H1 (cell line): ENCODE data around the gene PDE4B. TPM values are rescaled to one million over a fixed set of nuclear protein-coding genes. Genes with fewer than 3 reads are reported as not detected.

Source experiments
- BRCA1 ChIP-seq: IDR thresholded peaks from 2 replicates; pipeline ENCODE4 v1.6.1; 2012; ENCODE audit warnings: low read depth, low read length, improper control_type of control experiment
- CTBP2 ChIP-seq: IDR thresholded peaks from 2 replicates; pipeline ENCODE4 v1.7.0; 2011; ENCODE audit warnings: borderline replicate concordance, mild to moderate bottlenecking, moderate library complexity, mixed read lengths, low read length; ENCODE audit not compliant: insufficient read depth, insufficient read length
- KDM4A ChIP-seq: IDR thresholded peaks from one replicate; pipeline ENCODE4 v1.7.1; 2012; ENCODE audit warnings: low read depth, mild to moderate bottlenecking, moderate library complexity, low read length, inconsistent platforms; ENCODE audit not compliant: severe bottlenecking
- POLR2A ChIP-seq, 2 experiments: IDR thresholded peaks; 1 replicate in 1 of 2; 2 replicates in 1 of 2; pipeline ENCODE4 v1.6.1; 2011; ENCODE audit warnings: low read depth in 2 of 2, low read length in 2 of 2, mild to moderate bottlenecking in 2 of 2; ENCODE audit errors: control extremely low read depth in 1 of 2
- USF2 ChIP-seq: IDR thresholded peaks from 2 replicates; pipeline ENCODE4 v1.6.1; 2011; ENCODE audit warnings: low read length, improper control_type of control experiment
- polyA plus RNA-seq, 7 experiments: library from polyadenylated mRNA; depleted of rRNA in 3 of 7; stranded (reverse) in 5 of 7; unstranded in 2 of 7; fragments of >200 nt in 5 of 7; fragments of 200-250 nt in 2 of 7; gene quantifications; 1 replicate in 5 of 7; 2 replicates in 1 of 7; 4 replicates in 1 of 7; pipeline versions ENCODE4 v1.2.1 to v1.2.3, GENCODE V29; 2011 to 2013; ENCODE audit warnings: missing spikeins in 2 of 7, mixed read lengths in 2 of 7
- total RNA-seq: library from RNA; stranded (reverse); fragmentation: NEBNext Ultra II Directional; extraction: Animal tissue kit (Norgen Biotek cat#: 25700); gene quantifications from 2 replicates; pipeline ENCODE4 v1.2.1, GENCODE V29; 2021

Gene PDE4B
- total and polyA plus RNA-seq, 2 of the 8 experiments (the other 6 are each of a cell fraction or from before 2014, with no cell fraction given): 5.0 to 15.1 TPM

- TF ChIP-seq POLR2A (IDR thresholded peaks at IDR 0.05; ENCODE audit: control extremely low read depth in 1 of 2, low read depth in 2 of 2, low read length in 2 of 2): no peak
- no peak for TF ChIP-seq BRCA1
- TF ChIP-seq CTBP2: no peak
- TF ChIP-seq USF2: no peak
- TF ChIP-seq KDM4A: no peak
Measured at GRCh38 chr1:66288048-66288447, 495.4 kb downstream of the PDE4B start (continued).
